ENCODE measurements around the gene SAMSN1.

GRCh38 chr21:14547834-14548513 is 1.9 kb upstream of the SAMSN1 start:
- TF ChIP-seq POLR2A (IDR thresholded peaks at IDR 0.05; ENCODE audit: low read depth) (no peak), CTCF (IDR thresholded peaks at IDR 0.05) (no peak)
